Esophagus (tissue), 2 donors: ENCODE measurements around the gene ASNSD1. TPM values are rescaled to one million over a fixed set of nuclear protein-coding genes. Genes with fewer than 3 reads are reported as not detected.
"Not testable (repeated sequence)": the region's sequence is repeated elsewhere in the genome, so short reads cannot be mapped to it uniquely, and the experiment has no call there.

ENCODE experiments used
- H3K27ac ChIP-seq, 2 donors: one replicate each; pipeline ENCODE4 v1.5.1; 2013; ENCODE audit warnings: low read depth in 2 of 2, mild to moderate bottlenecking in 2 of 2, inconsistent platforms in 1 of 2, low read length in 1 of 2, moderate library complexity in 1 of 2
- H3K27me3 ChIP-seq, 2 donors: one replicate each; pipeline ENCODE4 v1.6.1; 2013; ENCODE audit warnings: low read length in 2 of 2, control low read depth in 1 of 2, mild to moderate bottlenecking in 1 of 2; ENCODE audit not compliant: insufficient read depth in 2 of 2, control insufficient read depth in 1 of 2
- H3K36me3 ChIP-seq, 2 donors: one replicate each; pipeline ENCODE4 v1.6.1; 2013; ENCODE audit warnings: low read length in 1 of 2; ENCODE audit not compliant: control insufficient read depth in 2 of 2, insufficient read depth in 2 of 2
- H3K4me1 ChIP-seq, 2 donors: one replicate each; pipeline ENCODE4 v1.6.1; 2013; ENCODE audit warnings: low read length in 1 of 2; ENCODE audit not compliant: control insufficient read depth in 2 of 2, insufficient read depth in 2 of 2
- H3K4me3 ChIP-seq, 2 donors: one replicate each; pipeline ENCODE4 v1.5.1; 2013; ENCODE audit warnings: low read length in 2 of 2, mild to moderate bottlenecking in 2 of 2, low read depth in 1 of 2, moderate library complexity in 1 of 2
- H3K9me3 ChIP-seq, 2 donors: one replicate each; pipeline ENCODE4 v1.6.1; 2013; ENCODE audit warnings: mild to moderate bottlenecking in 2 of 2, low read depth in 1 of 2, low read length in 1 of 2, moderate library complexity in 1 of 2; ENCODE audit not compliant: control insufficient read depth in 2 of 2, insufficient read depth in 1 of 2
- WGBS, 2 donors: extraction: QIAGEN DNeasy Blood & Tissue Kit; methylation state at CpG; one replicate each; pipeline ENCODE4 v1.1.7; 2013; 5-methylcytosine and 5-hydroxymethylcytosine counted together
- polyA plus RNA-seq, 2 donors: library from polyadenylated mRNA; stranded (reverse); fragments of 200-250 nt; gene quantifications; one replicate each; pipeline ENCODE4 v1.2.3, GENCODE V29; 2013
- donor health status: healthy with polysubstance abuse.
- donor health status: Bipolar disorder and iron deficiency.

Gene ASNSD1
- polyA plus RNA-seq, 2 donors, result 18.5 to 19.3 TPM

- Histone ChIP-seq H3K27me3 (no peaks in the 10 kb centered on the region), H3K4me3 (no peak overlapping the region), H3K9me3 (no peaks in the 10 kb centered on the region), H3K4me1 (peaks cover 0 to 4% of the 10 kb centered on the region in 2 donors), H3K27ac (no peak overlapping the region), H3K36me3 (no peaks in the 10 kb centered on the region)
- 81 to 89% methylated on average over 1 of the region's 1 CpG for WGBS, 2 donors
Observed at GRCh38 chr2:189681203-189681602, 19.9 kb downstream of the ASNSD1 start.

- no peaks in the 10 kb centered on the region for H3K9me3 ChIP-seq
- peaks cover 0 to 4% of the 10 kb centered on the region in 2 donors for H3K4me1 ChIP-seq
- no peak overlapping the region for H3K27ac ChIP-seq
- H3K27me3 ChIP-seq, result no peaks in the 10 kb centered on the region
- no peaks in the 10 kb centered on the region for H3K36me3 ChIP-seq
- no peak overlapping the region for H3K4me3 ChIP-seq
Observed at GRCh38 chr2:189681903-189682302, 20.6 kb downstream of the ASNSD1 start.

DNA sequence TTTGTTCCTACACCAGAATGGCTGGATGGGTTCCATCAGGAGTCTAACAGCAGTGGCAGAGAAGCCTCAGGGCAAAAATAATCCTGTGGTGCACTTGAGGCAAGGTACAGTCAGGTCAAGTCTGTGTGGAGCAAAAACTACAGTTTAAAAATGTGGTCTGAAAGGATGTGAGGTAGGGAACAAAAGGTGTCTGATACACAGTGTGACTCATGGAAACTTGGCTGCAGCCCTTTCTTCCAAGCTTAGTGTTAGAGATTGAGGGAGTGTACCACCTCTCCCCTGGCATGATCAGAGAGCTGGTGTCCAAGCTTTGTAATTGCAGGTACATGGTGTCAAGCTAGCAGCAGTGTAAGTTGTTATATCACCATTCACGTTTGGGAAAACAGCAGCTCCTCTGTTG is 22.1 kb downstream of the ASNSD1 start:
- no peak overlapping the region for H3K4me3 ChIP-seq
- H3K36me3 ChIP-seq, result no peaks in the 10 kb centered on the region
- H3K27me3 ChIP-seq, result no peaks in the 10 kb centered on the region
- peaks cover 0 to 4% of the 10 kb centered on the region in 2 donors for H3K4me1 ChIP-seq
- 47 to 54% methylated on average over 1 of the region's 1 CpG for WGBS, 2 donors
- no peak overlapping the region for H3K27ac ChIP-seq
- no peaks in the 10 kb centered on the region for H3K9me3 ChIP-seq

DNA sequence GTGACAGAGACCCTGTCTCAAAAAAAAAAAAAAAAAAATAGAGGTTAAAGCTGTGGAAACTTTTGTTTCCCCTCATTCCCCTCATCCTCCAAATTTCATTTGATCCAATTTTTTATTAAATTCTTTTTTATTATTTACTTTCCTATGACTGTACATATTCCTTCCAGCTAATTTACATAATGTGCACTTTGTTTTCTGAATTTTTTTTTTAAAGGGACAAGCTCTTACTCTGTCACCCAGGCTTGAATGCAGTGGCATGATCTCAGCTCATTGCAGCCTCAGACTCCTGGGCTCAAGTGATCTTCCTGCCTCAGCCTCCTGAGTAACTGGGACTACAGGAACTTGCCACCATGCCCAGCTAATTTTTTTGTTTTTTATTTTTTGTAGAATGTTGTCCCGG is 23.6 kb downstream of the ASNSD1 start:
- Histone ChIP-seq H3K4me3 (no peak overlapping the region), H3K36me3 (no peaks in the 10 kb centered on the region), H3K4me1 (peaks cover 0 to 4% of the 10 kb centered on the region in 2 donors), H3K27ac (no peak overlapping the region), H3K9me3 (no peaks in the 10 kb centered on the region), H3K27me3 (no peaks in the 10 kb centered on the region)
- WGBS, 2 donors, result 74 to 81% methylated on average over 1 of the region's 1 CpG

DNA sequence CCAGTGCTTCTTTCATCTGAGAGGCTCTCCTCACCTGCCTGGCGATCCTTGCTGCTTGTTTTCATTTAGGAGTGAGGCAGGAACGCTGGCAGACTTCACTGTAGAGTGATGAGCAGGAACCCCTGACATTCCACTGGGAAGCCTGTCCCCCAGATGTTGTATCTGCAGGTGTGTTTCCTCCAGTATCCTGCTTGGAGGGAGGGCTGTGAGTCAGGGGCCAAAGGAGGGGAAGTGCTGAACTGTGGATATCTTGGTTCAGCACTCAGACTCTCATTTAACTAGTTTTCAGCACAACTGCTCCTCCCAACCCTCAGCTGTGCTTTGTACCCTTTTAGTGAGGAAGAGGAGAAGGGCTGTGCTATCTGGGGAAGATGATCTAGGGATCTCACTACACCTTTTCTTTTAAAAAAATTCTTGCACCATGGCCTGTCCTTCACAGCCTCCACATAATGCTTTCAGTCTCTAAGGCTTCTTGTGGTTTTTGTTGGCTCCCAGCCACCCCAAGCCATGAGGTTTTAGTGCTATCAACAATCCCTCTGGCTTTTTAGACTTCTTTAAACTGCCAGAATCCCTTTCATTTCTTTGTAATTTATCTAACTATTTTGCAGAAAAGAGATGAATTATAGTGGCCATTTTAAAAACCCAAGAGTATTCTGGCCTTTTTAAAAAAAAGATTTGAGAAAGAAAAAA is 24.4 kb downstream of the ASNSD1 start:
- H3K27ac ChIP-seq, result no peak overlapping the region
- H3K4me3 ChIP-seq, result no peak overlapping the region
- WGBS, 2 donors, result 68 to 72% methylated on average over 2 of the region's 2 CpGs
- no peaks in the 10 kb centered on the region for H3K36me3 ChIP-seq
- H3K4me1 ChIP-seq, result peaks cover 0 to 4% of the 10 kb centered on the region in 2 donors
- no peaks in the 10 kb centered on the region for H3K9me3 ChIP-seq
- H3K27me3 ChIP-seq, result no peaks in the 10 kb centered on the region

DNA sequence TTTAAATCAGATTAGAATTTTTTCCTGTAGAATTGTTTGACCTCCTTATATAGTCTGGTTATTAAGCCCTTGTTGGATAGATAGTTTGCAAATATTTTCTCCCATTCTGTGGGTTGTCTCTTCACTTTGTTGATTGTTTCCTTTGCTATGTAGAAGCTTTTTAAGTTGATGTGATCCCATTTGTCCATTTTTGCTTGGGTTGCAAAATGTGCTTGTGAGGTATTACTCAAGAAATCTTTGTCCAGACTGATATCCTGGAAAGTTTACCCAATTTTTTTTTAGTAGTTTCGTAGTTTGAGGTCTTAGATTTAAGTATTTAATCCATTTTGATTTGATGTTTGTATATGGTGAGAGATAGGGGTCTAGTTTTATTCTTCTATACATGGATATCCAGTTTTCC is 26.5 kb downstream of the ASNSD1 start:
- not testable (repeated sequence) for H3K27me3 ChIP-seq, H3K4me1 ChIP-seq, H3K9me3 ChIP-seq, H3K27ac ChIP-seq, H3K36me3 ChIP-seq, H3K4me3 ChIP-seq
- 83 to 88% methylated on average over 1 of the region's 1 CpG for WGBS, 2 donors

DNA sequence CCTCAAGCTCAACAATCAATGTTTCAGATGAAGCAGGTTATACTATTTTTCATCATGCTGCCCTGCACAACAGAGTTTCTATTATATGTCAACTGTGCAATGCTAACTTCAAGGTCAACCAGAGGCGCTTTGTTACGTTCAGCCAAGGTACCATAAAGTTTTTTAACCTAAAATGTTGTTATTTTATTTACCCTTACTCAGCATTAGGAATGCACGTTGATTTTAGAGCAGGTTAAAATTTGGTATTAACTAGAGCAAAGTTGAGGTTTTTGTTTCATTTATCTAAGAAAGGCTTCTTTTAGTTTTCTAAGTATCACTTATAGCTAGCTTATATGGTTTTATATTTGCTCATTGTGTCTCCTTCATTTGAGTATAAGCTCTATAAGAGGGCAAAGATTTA is 35.0 kb downstream of the ASNSD1 start:
- Histone ChIP-seq H3K9me3 (no peaks in the 10 kb centered on the region), H3K27ac (no peak overlapping the region)

GRCh38 chr2:189698020-189698887 is 37.0 kb downstream of the ASNSD1 start:
- Histone ChIP-seq H3K36me3 (no peaks in the 10 kb centered on the region), H3K4me3 (no peak overlapping the region), H3K27me3 (no peaks in the 10 kb centered on the region), H3K27ac (no peak overlapping the region), H3K4me1 (no peaks in the 10 kb centered on the region), H3K9me3 (no peaks in the 10 kb centered on the region)
- WGBS, 2 donors, result 40 to 42% methylated on average over 6 of the region's 6 CpGs

More for the DNA sequence above, 35.0 kb downstream of the ASNSD1 start:
- Histone ChIP-seq H3K4me3 (no peak overlapping the region), H3K36me3 (no peaks in the 10 kb centered on the region), H3K27me3 (no peaks in the 10 kb centered on the region), H3K4me1 (no peaks in the 10 kb centered on the region)
- 81 to 90% methylated on average over 3 of the region's 3 CpGs for WGBS, 2 donors

DNA sequence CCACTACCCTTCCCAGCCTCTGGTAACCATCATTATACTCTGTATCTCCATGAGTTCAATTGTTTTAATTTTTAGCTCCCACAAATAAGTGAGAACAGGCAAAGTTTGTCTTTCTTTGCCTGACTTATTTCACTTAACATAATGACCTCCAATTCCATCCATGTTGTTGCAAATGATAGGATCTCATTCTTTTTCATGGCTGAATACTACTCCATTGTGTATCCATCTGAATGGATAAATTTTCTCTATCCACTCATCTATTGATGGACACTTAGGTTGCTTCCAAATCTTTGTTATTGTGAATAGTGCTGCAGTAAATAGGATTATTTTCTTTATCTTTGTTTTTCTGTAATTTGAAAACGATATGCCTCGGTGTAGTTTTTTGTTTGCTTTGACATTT is 39.4 kb downstream of the ASNSD1 start:
- 49 to 50% methylated on average over 2 of the region's 2 CpGs for WGBS, 2 donors
- H3K36me3 ChIP-seq, result no peaks in the 10 kb centered on the region
- no peaks in the 10 kb centered on the region for H3K27me3 ChIP-seq
- H3K27ac ChIP-seq, result no peak overlapping the region
- H3K4me3 ChIP-seq, result no peak overlapping the region
- H3K4me1 ChIP-seq, result no peaks in the 10 kb centered on the region
- no peaks in the 10 kb centered on the region for H3K9me3 ChIP-seq

DNA sequence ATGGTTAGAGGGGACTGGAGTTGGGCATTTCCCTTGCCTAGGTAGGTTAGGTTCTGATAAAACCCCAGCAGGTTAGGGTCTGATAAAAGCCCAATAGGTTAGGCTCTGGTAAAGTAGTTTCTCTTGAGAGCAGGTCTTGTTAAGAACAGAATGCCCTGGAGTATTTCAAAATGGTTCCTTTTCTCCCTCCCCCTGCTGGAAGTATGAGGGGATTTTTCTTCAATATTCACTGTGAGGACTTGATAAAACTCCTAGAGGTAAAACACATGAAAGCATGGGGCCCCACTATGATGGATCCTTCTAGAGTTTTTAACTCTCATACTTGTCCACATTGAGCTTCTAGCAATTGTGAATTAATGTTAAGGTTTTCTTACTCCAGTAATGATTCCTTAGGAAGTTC is 40.8 kb downstream of the ASNSD1 start:
- H3K4me3 ChIP-seq, result no peak overlapping the region
- no peaks in the 10 kb centered on the region for H3K27me3 ChIP-seq
- no peaks in the 10 kb centered on the region for H3K4me1 ChIP-seq
- no peaks in the 10 kb centered on the region for H3K36me3 ChIP-seq
- H3K27ac ChIP-seq, result no peak overlapping the region
- no peaks in the 10 kb centered on the region for H3K9me3 ChIP-seq
